ENCODE results near the gene FBXL13.
"Not testable (repeated sequence)": the region's sequence is repeated elsewhere in the genome, so short reads cannot be mapped to it uniquely, and the experiment has no call there.

FBXL13 gene

DNA sequence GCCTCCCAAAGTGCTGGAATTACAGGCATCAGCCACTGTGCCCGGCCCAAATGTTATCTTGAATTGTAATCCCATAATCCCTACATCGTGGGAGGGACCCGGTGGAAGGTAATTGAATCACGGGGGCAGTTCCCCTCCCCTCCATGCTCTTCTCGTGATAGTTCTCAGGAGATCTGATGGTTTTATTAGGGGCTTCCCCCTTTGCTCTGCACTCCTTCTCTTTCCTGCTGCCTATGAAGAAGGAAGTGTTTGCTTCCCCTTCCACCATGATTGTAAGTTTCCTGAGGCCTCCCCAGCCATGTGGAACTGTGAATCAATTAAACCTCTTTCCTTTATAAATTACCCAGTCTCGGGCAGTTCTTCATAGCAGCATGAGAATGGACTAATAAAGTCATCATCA is 3.6 kb upstream of the FBXL13 start:
- DNase-seq, result peak; percentile 14

DNA sequence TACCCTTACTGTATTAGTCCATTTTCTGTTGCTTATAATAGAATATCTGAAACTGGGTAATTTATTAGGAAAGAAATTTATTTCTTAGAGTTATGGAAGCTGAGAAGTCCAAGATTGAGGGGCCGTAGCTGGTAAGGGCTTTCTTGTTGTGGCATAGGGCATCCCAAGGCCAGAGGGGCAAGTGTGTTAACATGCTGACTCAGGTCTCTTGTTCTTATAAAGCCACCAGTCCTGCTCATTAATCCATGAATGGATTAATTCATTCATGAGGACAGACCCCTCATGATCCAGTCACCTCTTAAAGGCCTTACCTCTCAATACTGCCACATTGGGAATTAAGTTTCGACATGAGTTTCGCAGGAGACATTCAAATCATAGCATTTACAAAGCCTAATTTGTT is 2.7 kb upstream of the FBXL13 start:
- no peak for DNase-seq

DNA sequence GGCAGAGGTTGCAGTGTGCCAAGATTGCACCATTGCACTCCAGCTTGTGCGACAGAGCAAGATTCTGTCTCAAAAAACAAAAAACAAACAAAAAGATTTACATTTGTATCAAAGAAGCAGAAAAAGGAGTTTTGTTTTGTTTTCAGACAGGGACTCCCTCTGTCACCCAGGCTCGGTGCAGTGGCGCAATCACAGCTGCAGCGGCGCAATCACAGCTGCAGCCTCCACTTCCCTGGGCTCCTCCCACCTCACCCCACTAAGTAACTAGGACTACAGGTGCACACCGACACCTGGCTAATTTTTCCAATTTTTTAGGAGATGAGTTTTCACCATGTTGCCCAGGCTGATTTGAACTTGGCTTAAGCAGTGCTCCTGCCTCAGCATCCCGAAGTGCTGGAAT is 2.2 kb upstream of the FBXL13 start:
- DNase-seq, result peak; percentile 56

DNA sequence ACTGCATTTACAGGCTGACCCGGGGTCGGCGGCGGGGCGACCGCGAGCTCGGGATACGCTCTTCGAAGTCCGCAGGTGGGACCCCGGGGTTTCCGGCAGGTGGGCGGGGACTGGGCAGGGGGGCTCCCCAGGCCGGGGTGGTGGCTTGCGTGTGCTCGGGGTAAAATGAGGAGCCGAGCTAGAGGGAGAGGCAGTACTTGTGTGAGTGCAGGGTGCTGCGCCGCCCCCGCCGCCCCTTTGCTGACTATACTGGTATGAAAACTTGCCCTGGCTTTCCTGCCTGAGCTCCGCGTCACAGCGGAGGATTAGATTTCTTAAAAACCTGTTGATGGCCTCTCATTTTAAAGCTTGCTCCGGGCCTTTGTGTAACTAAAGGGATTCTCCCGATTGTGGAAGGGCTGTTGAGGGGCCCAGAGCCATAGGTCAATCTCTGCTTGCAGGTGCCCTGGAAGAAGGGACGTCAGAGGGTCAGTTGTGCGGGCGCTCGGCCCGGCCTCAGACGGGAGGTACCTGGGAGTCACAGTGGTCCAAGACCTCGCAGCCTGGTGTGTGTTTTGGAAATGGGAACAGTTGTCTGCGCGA is 832 bp upstream of the FBXL13 start:
- peak; percentile 55 for DNase-seq

DNA sequence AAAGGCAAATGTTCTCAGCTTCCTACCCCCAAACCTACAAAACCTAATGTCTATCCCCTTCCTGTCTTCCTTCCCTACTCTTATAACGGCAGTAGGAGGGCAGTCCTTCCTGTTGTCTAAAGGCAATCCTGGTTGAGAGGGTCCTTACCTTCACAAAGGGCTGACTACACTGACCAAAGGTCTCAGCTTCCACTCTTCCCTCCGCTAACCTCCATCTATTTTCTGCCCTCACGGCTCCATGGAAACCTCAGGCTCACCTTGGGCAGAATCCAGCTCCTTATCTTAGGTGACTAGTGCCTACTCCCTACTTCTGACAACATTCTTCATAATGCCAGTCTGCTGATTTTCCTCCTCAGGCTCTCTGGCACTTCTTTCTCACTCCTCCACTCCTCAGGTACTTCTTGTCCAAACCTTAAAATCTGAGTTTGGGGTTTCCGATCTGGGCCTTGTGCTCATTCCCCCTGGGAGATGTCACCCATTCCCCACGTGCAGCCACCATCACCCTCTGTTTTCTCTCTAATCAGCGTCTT is 542 bp downstream of the FBXL13 start:
- no peak for DNase-seq

DNA sequence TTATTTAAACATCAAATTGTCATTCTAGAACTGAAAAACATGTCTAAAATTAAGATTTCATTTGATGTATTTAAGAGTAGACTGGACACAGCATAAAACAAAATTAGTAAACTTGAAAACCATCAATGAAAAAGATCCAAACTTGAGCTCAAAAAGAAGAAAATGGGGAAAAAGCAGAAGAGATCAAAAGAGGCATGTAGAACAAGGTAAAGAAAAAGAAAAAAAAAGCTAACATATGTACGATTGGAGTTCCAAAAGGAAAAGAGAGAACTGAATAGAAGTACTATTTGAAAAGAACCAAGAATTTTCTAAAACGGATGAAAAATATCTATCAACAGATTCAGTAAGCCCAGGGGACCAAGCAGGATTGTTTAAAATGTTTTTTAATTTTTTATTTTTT is 3.6 kb downstream of the FBXL13 start:
- DNase-seq, result no peak

DNA sequence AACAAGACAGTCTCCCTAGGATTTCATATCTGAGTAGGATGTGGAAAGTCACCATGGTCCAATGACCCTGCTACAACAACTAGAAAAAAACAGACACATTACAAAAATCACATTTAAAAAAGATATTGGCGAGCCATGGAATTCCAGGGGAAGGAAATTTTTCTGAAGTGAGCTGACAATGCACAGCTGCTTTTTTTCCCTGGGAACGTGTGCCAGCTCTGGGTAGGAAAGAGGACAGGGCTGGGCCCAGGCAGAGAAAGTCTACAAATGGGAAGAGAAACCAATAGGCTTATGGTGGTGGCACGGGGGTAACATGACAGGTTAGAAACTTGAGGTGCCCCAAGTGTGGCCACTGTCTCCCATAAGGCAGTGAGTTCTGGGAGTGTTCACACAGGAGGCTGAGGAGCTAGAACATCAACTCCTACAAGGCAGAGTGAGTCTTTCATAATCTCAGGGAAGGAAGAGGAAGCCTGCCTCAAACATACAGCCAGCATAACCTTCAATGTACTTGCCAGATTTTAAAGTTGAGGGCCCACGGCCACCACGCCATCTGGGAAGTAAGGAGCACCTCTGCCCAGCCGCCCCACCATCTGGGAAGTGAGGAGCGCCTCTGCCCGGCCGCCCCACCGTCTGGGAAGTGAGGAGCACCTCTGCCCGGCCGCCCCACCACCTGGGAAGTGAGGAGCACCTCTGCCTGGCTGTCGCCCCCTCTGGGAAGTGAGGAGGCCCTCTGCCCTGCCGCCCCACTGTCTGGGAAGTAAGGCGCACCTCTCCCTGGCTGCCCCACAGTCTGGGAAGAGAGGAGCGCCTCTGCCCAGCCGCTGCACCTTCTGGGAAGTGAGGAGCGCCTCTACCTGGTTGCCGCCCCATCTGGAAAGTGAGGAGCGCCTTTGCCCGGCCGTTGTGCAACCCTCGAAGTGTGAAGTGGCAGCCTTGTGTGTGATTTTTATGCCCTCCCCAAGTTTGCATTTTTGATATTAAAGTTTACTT is 5.9 kb downstream of the FBXL13 start:
- DNase-seq, result no peak

DNA sequence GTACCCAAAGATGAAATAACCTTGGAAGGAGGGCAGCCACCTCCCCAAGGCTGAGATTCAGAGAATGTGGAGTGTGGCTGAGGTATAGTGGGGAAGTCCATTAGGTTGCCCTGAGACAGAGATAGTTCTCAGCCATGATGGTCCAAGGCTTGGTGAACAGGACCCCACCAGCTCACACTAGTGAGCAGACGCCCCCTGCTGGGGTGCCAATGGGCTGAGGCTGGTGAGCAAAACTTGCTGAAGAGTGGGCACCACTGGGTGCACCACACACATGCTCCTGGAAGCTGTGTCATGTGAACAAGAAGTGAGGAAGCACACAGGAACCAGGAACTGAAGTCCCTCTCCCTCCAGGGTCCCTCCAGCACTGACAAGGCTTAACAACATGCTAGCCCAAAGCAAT is 8.9 kb downstream of the FBXL13 start:
- peak; percentile 33 for DNase-seq

DNA sequence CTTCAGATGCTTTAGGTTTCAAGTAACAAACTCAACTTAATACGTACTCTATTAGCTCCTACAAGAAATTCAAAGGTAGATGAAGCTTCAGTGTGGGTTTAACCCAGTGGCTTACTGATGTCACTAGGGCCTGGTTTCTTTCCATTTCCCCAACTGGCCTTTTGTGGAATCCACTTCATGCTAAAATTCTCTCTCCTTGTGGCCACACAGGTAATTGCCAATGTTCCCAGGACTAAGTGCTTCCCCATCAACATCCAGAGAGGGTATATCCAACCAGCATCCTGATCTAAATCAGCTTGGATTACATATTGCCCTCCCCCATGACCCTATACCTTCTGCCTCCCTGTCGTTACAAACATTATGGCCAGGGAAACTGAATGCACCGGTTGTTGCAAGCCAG is 10.7 kb downstream of the FBXL13 start:
- DNase-seq, result no peak

DNA sequence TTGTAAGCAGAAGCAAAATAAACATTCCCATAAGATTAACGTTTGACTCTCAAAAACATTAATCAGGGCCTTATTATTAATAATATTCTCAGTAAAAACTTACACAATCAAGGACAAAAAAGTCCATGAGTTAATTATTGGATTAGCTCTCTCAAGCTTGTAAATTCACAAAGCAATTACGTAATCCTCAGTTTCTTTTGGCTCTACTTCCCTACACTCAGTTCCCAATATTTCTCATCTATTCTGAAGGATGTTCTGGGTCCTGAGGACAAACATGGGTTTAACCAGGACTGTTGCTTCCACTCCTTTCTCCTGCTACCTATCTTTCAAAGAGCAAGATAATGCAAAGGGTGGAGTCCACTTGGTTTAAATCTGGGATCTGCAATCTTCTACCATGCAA is 15.1 kb downstream of the FBXL13 start:
- peak; percentile 68 for DNase-seq

DNA sequence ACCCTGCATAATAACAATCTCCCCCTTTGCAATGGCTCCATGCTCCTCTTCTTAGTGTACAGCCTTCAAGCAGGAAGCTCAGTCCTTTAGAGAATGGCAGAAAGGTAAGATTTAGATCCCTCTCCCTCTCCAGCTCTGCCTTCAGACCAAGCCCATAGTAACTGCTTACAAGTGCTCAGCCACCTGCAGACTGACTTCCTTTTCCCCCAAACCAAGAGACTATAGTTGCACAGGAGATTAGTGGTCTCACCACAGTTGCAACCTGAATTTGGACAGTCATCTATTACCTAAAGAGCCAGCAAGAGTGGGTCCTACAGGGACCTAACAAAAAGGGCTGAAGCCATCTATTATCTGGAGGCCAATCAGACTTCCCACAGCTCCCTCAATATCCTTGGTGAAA is 16.5 kb downstream of the FBXL13 start:
- no peak for DNase-seq

DNA sequence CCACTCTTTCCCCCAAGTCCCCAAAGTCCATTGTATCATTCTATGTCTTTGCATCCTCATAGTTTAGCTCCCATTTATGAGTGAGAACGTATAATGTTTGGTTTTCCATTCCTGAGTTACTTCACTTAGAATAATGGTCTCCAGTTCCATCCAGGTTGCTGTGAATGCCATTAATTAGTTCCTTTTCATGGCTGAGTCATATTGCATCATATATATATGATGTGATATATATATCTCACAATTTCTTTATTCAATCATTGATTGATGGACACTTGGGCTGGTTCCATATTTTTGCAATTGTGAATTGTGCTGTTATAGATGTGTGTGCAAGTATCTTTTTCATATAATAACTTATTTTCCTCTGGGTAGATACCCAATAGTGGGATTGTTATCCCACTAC is 18.6 kb downstream of the FBXL13 start:
- not testable (repeated sequence) for DNase-seq

DNA sequence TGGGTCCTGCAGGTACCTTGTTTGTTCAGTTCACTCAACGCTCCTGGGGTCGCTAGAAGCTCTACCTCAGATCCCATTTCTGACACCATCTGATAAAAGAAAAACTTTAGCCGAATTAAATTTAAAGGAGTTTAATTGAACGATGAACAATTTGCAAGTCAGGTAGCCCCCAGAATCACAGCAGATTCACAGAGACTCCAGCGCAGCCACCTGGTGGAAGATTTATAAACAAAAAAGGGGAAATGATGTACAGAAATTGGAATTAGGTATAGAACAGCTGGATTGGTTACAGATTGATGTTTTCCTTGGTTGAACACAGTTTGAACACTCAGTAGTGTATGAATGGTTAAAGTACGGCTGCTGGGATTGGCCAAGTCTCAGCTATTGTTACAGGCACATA is 23.1 kb downstream of the FBXL13 start:
- DNase-seq, result no peak

DNA sequence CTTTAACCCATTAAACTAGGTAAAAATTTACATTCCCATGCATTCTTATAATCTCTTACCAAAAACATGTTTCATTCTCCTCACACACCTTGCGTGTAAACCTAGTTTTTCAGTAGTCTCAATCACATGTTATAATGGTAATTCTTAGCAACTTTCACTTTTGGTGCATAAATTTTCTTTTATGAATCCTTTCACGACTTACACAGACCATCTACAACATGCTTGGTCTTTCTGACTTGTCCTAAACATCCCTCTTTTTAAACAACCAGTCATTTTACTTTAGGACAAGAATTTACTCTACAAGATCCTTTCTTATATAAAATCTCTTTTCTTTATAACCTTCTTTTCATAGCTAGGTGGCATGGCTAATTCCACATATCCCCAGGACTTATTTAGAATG is 25.8 kb downstream of the FBXL13 start:
- DNase-seq, result no peak

DNA sequence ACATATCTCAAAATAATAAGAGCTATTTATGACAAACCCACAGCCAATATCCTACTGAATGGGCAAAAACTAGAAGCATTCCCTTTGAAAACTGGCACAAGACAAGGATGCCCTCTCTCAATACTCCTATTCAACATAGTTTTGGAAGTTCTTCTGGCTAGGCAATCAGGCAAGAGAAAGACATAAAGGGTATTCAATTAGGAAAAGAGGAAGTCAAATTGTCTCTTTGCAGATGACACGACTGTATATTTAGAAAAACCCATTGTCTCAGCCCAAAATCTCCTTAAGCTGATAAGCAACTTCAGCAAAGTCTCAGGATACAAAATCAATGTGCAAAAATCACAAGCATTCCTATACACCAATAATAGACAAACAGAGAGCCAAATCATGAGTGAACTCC is 32.8 kb downstream of the FBXL13 start:
- DNase-seq, result not testable (repeated sequence)

DNA sequence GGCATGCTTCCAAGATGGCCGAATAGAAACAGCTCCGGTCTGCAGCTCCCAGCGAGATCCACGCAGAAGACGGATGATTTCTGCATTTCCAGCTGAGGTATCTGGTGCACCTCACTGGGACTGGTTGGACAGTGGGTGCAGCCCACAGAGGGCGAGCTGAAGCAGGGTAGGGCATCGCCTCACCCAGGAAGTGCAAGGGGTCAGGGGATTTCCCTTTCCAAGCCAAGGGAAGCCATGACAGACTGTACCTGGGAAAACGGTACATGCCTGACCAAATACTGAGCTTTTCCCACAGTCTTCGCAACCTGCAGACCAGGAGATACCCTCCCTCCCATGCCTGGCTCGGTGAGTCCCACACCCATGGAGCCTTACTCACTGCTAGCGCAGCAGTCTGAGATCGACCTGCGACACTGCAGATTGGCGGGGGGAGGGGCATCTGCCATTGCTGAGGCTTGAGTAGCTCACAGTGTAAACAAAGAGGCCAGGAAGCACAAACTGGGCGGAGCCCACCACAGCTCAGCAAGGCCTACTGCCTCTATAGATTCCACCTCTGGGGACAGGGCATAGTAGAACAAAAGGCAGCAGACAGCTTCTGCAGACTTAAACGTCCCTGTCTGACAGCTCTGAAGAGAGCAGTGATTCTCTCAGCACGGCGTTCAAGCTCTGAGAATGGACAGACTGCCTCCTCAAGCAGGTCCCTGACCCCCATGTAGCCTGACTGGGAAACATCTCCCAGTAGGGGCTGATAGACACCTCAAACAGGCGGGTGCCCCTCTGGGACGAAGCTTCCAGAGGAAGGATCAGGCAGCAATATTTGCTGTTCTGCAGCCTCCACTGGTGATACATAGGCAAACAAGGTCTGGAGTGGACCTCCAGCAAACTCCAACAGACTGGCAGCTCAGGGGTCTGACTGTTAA is 36.5 kb downstream of the FBXL13 start:
- not testable (repeated sequence) for DNase-seq

DNA sequence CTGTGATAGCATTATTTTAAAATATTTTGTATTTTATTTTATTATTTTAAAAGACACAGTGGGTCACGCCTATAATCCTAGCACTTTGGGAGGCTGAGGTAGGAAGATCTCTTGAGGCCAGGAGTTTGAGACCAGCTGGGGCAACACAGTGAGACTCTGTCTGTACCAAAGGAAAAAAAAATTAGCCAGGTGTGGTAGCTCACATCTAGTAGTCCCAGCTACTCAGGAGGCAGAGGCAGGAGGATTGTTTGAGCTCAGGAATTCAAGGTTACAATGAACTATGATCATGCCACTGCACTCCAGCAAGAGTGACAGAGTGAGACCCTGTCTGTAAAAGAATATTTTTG is 37.1 kb downstream of the FBXL13 start:
- DNase-seq, result no peak

DNA sequence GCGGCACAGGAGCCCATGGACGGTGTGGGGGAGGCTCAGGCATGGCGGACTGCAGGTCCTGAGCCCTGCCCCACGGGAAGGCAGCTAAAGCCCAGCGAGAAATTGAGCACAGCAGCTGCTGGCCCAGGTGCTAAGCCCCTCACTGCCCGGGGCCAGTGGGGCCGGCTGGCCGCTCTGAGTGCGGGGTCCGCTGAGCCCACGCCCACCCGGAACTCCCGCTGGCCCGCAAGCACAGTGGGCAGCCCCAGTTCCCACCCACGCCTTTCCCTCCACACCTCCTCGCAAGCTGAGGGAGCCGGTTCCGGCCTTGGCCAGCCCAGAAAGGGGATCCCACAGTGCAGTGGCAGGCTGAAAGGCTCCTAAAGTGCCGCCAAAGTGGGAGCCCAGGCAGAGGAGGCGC is 40.3 kb downstream of the FBXL13 start:
- not testable (repeated sequence) for DNase-seq

DNA sequence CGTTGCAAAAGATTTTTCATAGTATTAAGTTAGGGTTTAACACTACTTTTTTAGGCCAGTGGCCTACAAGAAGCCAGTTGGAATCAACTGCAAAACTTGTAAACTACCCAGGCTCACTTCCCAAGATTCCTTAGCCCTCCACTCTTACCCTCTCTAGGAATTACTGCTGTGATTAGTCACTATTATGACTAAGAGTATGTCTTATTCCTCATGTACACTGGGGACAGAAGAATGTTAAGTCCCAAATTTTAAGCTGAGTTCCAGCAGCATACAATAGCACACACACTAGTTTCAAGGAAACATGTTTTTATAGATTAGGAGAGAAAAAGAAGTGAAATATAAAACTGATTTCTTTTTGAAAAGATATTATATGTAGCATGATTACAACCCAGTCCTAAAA is 42.8 kb downstream of the FBXL13 start:
- DNase-seq, result no peak

DNA sequence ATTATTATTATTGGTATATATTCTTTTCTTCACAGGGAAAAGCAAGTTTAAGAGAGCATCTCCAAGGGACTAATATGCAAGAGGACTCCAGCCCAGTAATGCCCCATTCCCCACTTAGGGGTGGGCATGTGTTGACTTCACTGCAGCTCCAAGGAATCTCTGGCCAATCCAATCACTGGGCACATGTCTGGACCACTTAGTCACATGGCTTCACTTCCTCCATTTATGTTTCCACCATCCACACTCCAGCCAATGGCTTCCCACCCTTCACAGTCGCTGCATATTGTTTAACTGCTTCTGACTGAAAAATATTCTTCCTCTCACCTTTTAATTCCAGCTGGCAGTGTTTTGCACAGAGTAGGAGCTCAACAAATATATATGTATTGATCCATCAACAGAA is 43.6 kb downstream of the FBXL13 start:
- no peak for DNase-seq

DNA sequence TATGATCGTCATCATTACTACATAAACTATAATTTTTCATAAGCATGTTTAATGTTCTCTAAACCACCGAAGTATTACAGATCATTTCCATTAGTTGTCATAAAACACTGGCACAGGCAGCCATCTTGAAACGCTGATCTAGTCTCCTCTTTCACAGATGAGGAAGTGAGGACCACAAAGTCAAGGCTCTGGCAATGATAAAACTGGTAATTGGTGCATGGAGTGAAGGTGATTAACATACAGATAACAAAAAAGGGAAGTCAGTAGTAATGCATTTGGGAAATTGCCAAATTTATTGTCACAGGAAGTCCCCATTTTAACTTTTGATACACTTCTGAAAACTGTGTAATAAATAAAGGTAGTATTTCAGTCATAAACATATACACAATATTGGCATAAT is 49.3 kb downstream of the FBXL13 start:
- DNase-seq, result no peak

DNA sequence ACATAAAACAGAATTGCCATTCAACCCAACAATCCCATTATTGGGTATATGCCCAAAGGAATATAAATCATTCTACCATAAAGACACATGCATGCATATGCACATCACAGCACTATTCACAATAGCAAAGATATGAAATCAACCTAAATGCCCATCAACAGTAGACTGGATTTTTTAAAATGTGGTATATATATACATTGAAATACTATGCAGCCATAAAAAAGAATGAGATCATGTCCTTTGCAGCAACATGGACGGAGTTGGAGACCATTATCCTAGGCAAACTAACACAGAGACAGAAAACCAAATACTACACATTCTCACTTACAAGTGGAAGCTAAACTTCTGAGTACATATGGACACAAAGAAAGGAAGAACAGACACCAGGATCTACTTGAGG is 51.0 kb downstream of the FBXL13 start:
- not testable (repeated sequence) for DNase-seq

DNA sequence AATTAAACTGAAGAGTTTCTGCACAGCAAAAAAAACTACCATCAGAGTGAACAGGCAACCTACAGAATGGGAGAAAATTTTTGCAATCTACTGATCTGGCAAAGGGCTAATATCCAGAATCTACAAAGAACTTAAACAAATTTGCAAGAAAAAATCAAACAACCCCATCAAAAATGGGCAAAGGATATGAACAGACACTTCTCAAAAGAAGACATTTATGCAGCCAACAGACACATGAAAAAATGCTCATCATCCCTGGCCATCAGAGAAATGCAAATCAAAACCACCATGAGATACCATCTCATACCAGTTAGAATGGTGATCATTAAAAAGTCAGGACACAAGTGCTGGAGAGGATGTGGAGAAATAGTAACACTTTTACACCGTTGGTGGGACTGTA is 53.1 kb downstream of the FBXL13 start:
- DNase-seq, result not testable (repeated sequence)
